NCI-H2196 (cell line): ENCODE results near the gene BCL6.

Experiments used
- DNase-seq: peaks from one replicate; lab custom pipeline; 2025; ENCODE audit not compliant: unreplicated experiment; lab: John Stamatoyannopoulos, UW

The BCL6 gene

DNA sequence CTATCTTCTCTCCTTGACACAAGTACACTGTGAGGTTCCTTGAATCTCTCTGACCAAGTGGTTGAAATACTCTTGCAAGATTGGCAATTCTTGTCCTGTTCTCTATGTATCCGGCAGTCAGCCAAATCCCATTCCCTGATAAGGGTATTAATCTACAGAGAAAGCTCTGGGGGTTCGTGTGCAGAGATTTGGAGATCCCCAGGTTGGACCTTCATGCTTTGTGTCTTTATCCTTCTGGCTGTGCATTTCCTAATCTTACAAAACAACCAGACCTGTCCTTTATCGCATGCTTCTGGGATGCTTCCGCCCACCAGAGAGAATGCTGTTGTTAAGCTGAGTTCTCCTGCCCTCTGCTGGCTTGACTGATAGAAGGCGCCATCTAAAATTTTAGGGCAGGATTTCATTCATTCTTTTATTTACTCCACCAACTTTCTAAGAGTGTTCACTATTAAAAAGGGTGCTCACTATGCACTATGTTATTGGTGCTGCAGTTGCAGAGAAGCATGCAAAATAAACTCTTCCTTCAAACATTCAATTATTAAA, 66.5 kb downstream of the BCL6 start:
- DNase-seq = peak; percentile 77

DNA sequence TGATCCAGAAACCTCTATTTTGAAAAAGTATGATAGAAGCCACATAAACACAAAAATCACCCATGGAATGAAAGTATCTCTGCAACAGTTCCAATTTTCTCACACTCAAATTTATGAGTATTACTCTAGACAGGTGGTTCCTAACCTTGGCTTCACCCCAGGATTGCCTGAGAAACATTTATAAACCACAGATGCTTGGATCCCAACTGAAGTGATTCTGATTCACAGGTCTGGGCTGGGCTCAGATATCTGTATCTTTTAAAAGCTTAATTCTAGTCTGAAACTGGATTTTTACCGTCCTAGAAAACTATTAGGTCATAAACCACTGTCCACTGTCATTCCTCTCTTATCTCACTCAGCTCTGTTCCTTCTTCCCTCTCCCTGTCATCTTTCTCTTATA, 67.7 kb downstream of the BCL6 start:
- no peak for DNase-seq

DNA sequence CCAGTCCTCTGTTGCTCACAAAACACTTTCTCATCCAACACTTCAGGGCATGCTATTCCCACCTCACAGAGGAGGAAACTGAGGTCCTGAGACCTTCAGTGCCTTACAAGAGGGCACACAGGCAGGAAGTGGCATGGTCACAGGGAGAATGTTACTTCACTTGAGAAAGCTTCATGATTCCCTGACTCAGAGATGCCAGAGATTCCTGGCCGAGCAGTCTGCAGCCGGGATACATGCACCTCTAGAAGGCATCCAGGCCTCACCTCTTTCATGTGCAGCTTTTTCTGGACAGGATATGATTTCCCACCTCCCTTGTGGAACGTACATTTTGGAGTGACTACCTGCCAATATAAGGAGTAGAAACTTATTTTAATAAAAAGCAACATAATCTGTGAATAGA, 72.3 kb downstream of the BCL6 start:
- DNase-seq = no peak
